Hepatocyte (in vitro differentiated cells): Measurements from ENCODE around the gene SRSF8. TPM values are rescaled to one million over a fixed set of nuclear protein-coding genes. Genes with fewer than 3 reads are reported as not detected.
A peak's percentile ranks its signal among the peaks of the same experiment; 100 is the strongest.

Experiments used
- DNase-seq: peaks from one replicate; pipeline ENCODE4 v3.0.0-alpha.2; 2016; ENCODE audit warnings: low spot score
- H2AFZ ChIP-seq: fragments of 200-600 bp; sonication (generic); 2 replicates; pipeline ENCODE4 v1.6.0; 2016; ENCODE audit warnings: antibody characterized with exemption, mild to moderate bottlenecking
- H3K27ac ChIP-seq: fragments of 200-600 bp; sonication (generic); 2 replicates; pipeline ENCODE4 v1.5.1; 2016; ENCODE audit warnings: mild to moderate bottlenecking
- H3K27me3 ChIP-seq: fragments of 200-600 bp; sonication (generic); 2 replicates; pipeline ENCODE4 v1.6.1; 2016
- H3K36me3 ChIP-seq: fragments of 200-600 bp; sonication (generic); replicated peaks from 2 replicates; pipeline ENCODE4 v1.5.1; 2016; ENCODE audit warnings: low read depth; ENCODE audit not compliant: insufficient read depth
- H3K4me1 ChIP-seq: fragments of 200-600 bp; sonication (generic); 2 replicates; pipeline ENCODE4 v1.5.1; 2016; ENCODE audit warnings: mild to moderate bottlenecking, moderate library complexity; ENCODE audit not compliant: insufficient read depth
- H3K4me2 ChIP-seq: fragments of 200-600 bp; sonication (generic); 2 replicates; pipeline ENCODE4 v1.6.0; 2016
- H3K4me3 ChIP-seq: fragments of 200-600 bp; sonication (generic); 2 replicates; pipeline ENCODE4 v1.5.1; 2016; ENCODE audit warnings: mild to moderate bottlenecking
- H3K79me2 ChIP-seq: fragments of 200-600 bp; sonication (generic); 2 replicates; pipeline ENCODE4 v1.6.0; 2017; ENCODE audit warnings: mild to moderate bottlenecking
- H3K9me2 ChIP-seq: fragments of 200-600 bp; sonication (generic); replicated peaks from 2 replicates; pipeline ENCODE4 v1.6.0; 2017; ENCODE audit warnings: mild to moderate bottlenecking; ENCODE audit not compliant: insufficient read depth
- H3K9me3 ChIP-seq: fragments of 200-600 bp; sonication (generic); 2 replicates; pipeline ENCODE4 v1.5.1; 2016; ENCODE audit warnings: low read depth, mild to moderate bottlenecking
- H4K20me1 ChIP-seq: fragments of 200-600 bp; sonication (generic); 2 replicates; pipeline ENCODE4 v1.6.0; 2016; ENCODE audit warnings: mild to moderate bottlenecking; ENCODE audit not compliant: insufficient read depth, poor library complexity, severe bottlenecking
- CTCF ChIP-seq: fragments of 200-600 bp; sonication (generic); IDR thresholded peaks from 2 replicates; pipeline ENCODE4 v1.5.1; 2016; ENCODE audit warnings: antibody characterized with exemption, mild to moderate bottlenecking; ENCODE audit not compliant: poor library complexity
- EZH2 ChIP-seq: fragments of 200-600 bp; sonication (generic); IDR thresholded peaks from 2 replicates; pipeline ENCODE4 v1.6.1; 2016; ENCODE audit warnings: antibody characterized with exemption, mild to moderate bottlenecking, borderline replicate concordance
- EZH2phosphoT487 ChIP-seq: fragments of 200-600 bp; sonication (generic); IDR thresholded peaks from one replicate; pipeline ENCODE4 v1.6.1; 2018; ENCODE audit warnings: antibody characterized with exemption, mild to moderate bottlenecking, low read depth, moderate library complexity; ENCODE audit not compliant: unreplicated experiment, severe bottlenecking
- WGBS: methylation state at CpG from one replicate; pipeline ENCODE4 v1.1.6; 2016; ENCODE audit warnings: low lambda C conversion rate; ENCODE audit errors: missing lambda C conversion rate; 5-methylcytosine and 5-hydroxymethylcytosine counted together
- polyA plus RNA-seq: library from polyadenylated mRNA; unstranded; fragments of >200 nt; fragmentation: Nextera tagmentation; extraction: Ambion mirVana; gene quantifications from 2 replicates; pipeline ENCODE4 v1.2.1, GENCODE V29; 2016
- total RNA-seq: library from RNA; depleted of rRNA; stranded (reverse); fragments of >200 nt; gene quantifications from 2 replicates; pipeline ENCODE4 v1.2.3, GENCODE V29; 2014

SRSF8 gene
- total and polyA plus RNA-seq, 2 experiments from 2014 or later, result 48.2 to 52.0 TPM

DNA sequence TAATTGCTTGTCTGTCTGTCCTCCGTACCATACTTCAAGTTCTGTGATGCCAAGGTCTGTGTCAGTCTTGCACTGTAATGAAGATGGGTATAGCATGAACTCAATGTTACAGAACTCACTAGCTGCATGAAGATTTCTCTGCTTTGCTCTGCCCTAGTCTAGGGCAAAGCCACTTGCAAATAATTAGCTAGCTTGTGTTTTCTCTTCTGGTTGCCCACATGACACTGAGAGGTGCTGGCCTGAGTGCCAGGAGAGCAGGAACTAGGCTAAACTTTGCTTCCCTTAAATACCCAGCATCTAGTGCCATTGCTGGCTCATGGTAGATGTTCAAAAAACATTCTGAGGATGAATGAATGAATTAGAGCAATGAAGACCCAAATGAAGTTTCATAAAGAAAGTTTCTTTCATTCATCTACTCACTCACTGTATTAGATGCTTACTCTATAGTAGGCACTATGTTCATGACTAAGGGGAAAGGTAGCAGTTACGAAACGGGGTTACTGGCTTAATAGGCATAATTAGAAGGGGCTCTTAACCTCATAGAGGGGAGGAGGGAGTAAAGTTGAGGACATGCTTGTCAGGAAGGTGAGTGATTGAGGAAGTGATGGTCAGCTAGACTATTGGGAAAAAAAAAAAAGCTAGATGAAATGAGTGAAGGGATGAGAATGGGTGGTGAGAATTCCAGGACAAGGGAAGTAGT, 18.5 kb downstream of the SRSF8 start:
- WGBS, result 77% methylated on average over 3 of the region's 3 CpGs
- Histone ChIP-seq H3K27ac (no peak overlapping the region), H3K9me2 (no peaks in the 10 kb centered on the region), H3K36me3 (no peaks in the 10 kb centered on the region), H3K9me3 (no peaks in the 10 kb centered on the region), H3K79me2 (no peaks in the 10 kb centered on the region), H3K4me3 (no peak overlapping the region), H2AFZ (no peak overlapping the region), H3K27me3 (no peaks in the 10 kb centered on the region), H3K4me1 (no peaks in the 10 kb centered on the region), H4K20me1 (no peaks in the 10 kb centered on the region), H3K4me2 (no peak overlapping the region)
- TF ChIP-seq EZH2 (no peak), EZH2phosphoT487 (no peak)
- no peak for DNase-seq

DNA sequence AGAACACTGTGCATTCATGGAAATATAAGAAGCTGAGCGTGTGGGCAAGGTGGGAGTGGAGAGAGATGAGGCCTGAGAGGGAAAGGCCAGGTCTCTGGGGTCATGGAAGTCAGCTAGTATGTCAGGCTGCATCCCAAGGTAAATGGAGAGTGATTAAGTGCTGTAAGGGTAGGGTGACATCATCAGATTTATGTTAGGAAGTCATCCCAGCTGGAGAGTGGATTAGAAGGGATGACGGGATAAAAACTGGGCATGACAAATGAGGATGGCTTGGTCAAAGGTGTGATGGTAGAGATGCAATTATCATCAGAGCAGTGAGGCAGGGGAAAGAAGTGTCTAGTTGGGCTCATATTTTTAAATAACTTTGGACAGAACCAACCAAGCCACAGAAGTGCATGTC, 19.4 kb downstream of the SRSF8 start:
- no peak for DNase-seq
- no peak overlapping the region for H3K4me3 ChIP-seq
- H3K27ac ChIP-seq, result no peak overlapping the region
- H4K20me1 ChIP-seq, result no peaks in the 10 kb centered on the region
- no peak overlapping the region for H3K4me2 ChIP-seq
- peaks cover 8% of the 10 kb centered on the region for H3K4me1 ChIP-seq
- no peaks in the 10 kb centered on the region for H3K27me3 ChIP-seq
- no peaks in the 10 kb centered on the region for H3K9me3 ChIP-seq
- no peaks in the 10 kb centered on the region for H3K9me2 ChIP-seq
- no peak for TF ChIP-seq CTCF
- H3K36me3 ChIP-seq, result no peaks in the 10 kb centered on the region
- 92% methylated on average over 2 of the region's 2 CpGs for WGBS
- peaks cover 6% of the 10 kb centered on the region for H3K79me2 ChIP-seq
- no peak overlapping the region for H2AFZ ChIP-seq

DNA sequence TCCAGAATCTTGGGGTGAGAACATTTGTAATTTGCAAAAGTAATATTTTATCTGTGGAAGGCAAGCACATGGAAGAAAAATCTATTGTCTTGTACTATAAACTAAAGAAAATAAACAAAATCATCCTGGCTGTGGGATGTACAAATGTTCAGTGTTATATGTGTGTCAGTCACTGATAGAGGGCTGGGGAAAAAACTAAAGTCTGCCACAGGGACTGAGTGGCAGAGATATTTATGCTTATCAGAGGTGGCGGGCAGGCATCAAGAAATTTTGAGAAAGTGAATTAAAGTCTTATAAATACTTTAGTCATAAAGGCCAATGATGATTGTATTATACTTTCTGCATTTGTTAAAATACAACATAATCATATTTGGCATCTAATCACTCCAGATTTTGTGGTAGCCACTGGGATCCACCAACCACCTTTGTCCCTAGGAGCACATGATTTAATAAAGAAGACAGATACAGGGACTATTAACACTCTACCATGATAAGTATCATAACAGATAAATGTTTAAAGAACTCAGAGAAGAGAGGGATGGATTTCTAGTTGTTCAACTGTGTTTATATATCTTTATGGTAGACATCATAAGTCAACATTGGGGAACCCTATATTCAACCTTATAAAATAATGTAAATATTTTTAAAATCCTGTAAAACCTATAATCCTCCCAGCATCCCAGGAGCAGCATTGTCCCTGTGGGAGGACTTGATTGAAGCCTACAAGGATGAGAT, 20.3 kb downstream of the SRSF8 start:
- no peak overlapping the region for H3K4me3 ChIP-seq
- whole genome bisulfite sequencing, result 97% methylated on average over 1 of the region's 1 CpG
- H4K20me1 ChIP-seq, result no peaks in the 10 kb centered on the region
- no peaks in the 10 kb centered on the region for H3K27me3 ChIP-seq
- H3K9me3 ChIP-seq, result no peaks in the 10 kb centered on the region
- TF ChIP-seq CTCF, result no peak
- no peak for TF ChIP-seq EZH2phosphoT487
- TF ChIP-seq EZH2, result no peak
- no peaks in the 10 kb centered on the region for H3K9me2 ChIP-seq
- H3K4me2 ChIP-seq, result no peak overlapping the region
- H3K36me3 ChIP-seq, result no peaks in the 10 kb centered on the region
- H3K4me1 ChIP-seq, result peaks cover 12% of the 10 kb centered on the region
- DNase-seq, result no peak
- no peak overlapping the region for H3K27ac ChIP-seq
- H3K79me2 ChIP-seq, result peaks cover 13% of the 10 kb centered on the region
- H2AFZ ChIP-seq, result no peak overlapping the region

DNA sequence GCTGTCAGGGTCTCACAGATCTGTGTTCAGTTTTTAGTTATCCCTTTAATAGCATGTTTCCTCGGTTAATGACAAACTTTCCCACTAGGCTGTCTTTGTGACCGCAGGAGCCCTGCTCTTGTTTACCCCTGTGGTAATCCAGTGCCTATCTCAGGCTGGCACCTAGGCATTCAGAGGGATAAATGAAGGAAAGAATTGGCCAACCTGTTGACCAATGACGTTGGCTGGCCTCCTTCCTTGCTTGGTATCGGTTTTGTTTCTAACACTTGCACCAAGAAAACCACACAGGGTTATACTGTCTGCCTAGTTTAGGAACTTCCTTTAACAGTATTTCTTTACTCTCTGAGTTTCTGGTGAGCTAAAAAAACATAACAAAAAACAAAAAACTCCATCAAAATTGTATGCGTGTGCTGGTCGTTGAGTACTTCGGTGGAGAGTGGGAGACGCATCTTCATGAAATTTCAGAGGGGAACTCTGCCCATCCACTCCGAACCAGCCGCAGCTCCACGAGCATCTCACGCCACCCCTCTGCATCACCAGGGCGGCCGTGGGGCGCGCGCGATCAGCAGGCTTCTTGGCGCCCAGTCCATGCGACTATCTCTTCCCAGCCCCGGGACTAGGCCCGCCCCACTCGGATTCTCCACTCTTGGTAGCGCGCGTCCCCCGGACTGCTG, 22.4 kb downstream of the SRSF8 start:
- Histone ChIP-seq H3K79me2 (peaks cover 13% of the 10 kb centered on the region), H2AFZ (peak overlapping the region; percentile 74), H3K27me3 (no peaks in the 10 kb centered on the region), H3K9me3 (no peaks in the 10 kb centered on the region), H3K4me1 (peaks cover 25% of the 10 kb centered on the region), H3K9me2 (no peaks in the 10 kb centered on the region), H3K27ac (peak overlapping the region; percentile 97), H3K4me2 (peak overlapping the region; percentile 97), H3K36me3 (no peaks in the 10 kb centered on the region), H3K4me3 (peak overlapping the region; percentile 98), H4K20me1 (no peaks in the 10 kb centered on the region)
- DNase-seq, result no peak
- 18% methylated on average over 24 of the region's 27 CpGs for WGBS
- TF ChIP-seq CTCF (no peak), EZH2 (no peak), EZH2phosphoT487 (no peak)
